Measurements from ENCODE around the gene FAM163B.

The FAM163B gene

GRCh38 chr9:133543772-133544467 lies 65.3 kb downstream of the FAM163B start:
- no peak for TF ChIP-seq CTCF (IDR thresholded peaks at IDR 0.05; ENCODE audit: insufficient read depth, low read length)

GRCh38 chr9:133542002-133542401 lies 67.2 kb downstream of the FAM163B start:
- Histone ChIP-seq H3K27ac (replicated peaks) (no peak overlapping the region), H3K27me3 (ENCODE audit: insufficient read depth, poor library complexity, severe bottlenecking) (no peaks in the 10 kb centered on the region), H3K4me3 (replicated peaks; ENCODE audit: insufficient read depth, low read length) (no peak overlapping the region)
- DNase-seq (ENCODE audit: low read depth in 1 of 2, low spot score in 1 of 2) = no peak
- TF ChIP-seq POLR2AphosphoS5 (IDR thresholded peaks at IDR 0.05; ENCODE audit: low read depth) (no peak), GABPA (IDR thresholded peaks at IDR 0.05; ENCODE audit: low read depth) (no peak), SPI1 (IDR thresholded peaks at IDR 0.05; ENCODE audit: borderline replicate concordance, low read depth) (no peak), CTCF (IDR thresholded peaks at IDR 0.05; ENCODE audit: insufficient read depth, low read length) (no peak), REST (IDR thresholded peaks at IDR 0.05; ENCODE audit: insufficient replicate concordance, low read depth) (no peak)

More at GRCh38 chr9:133543772-133544467, 65.3 kb downstream of the FAM163B start:
- no peak overlapping the region for H3K27ac ChIP-seq (replicated peaks)
- no peak for DNase-seq (ENCODE audit: low read depth in 1 of 2, low spot score in 1 of 2)
- no peaks in the 10 kb centered on the region for H3K27me3 ChIP-seq (ENCODE audit: insufficient read depth, poor library complexity, severe bottlenecking)
- no peak overlapping the region for H3K4me3 ChIP-seq (replicated peaks; ENCODE audit: insufficient read depth, low read length)

- Histone ChIP-seq H3K4me3 (replicated peaks; ENCODE audit: insufficient read depth, low read length) (no peak overlapping the region), H3K27me3 (ENCODE audit: insufficient read depth, poor library complexity, severe bottlenecking) (peaks cover 3% of the 10 kb centered on the region), H3K27ac (replicated peaks) (no peak overlapping the region)
- DNase-seq (ENCODE audit: low read depth in 1 of 2, low spot score in 1 of 2) = no peak
- TF ChIP-seq REST (IDR thresholded peaks at IDR 0.05; ENCODE audit: insufficient replicate concordance, low read depth) (no peak), SPI1 (IDR thresholded peaks at IDR 0.05; ENCODE audit: borderline replicate concordance, low read depth) (no peak), CTCF (IDR thresholded peaks at IDR 0.05; ENCODE audit: insufficient read depth, low read length) (no peak), POLR2AphosphoS5 (IDR thresholded peaks at IDR 0.05; ENCODE audit: low read depth) (no peak), GABPA (IDR thresholded peaks at IDR 0.05; ENCODE audit: low read depth) (no peak)
These were observed 68.5 kb downstream of the FAM163B start for GRCh38 chr9:133540698-133541025.
